ENCODE results near the gene C6orf47.
"Not testable (repeated sequence)": the region's sequence is repeated elsewhere in the genome, so short reads cannot be mapped to it uniquely, and the experiment has no call there.

Gene C6orf47

GRCh38 chr6:31660381-31661261 lies at the start of gene C6orf47:
Gene C6orf47 (minus strand): TSS chr6:31660778. CDS start chr6:31659947, 831 bp downstream.
- peak; percentile 92 for DNase-seq (ENCODE audit: low spot score)

DNA sequence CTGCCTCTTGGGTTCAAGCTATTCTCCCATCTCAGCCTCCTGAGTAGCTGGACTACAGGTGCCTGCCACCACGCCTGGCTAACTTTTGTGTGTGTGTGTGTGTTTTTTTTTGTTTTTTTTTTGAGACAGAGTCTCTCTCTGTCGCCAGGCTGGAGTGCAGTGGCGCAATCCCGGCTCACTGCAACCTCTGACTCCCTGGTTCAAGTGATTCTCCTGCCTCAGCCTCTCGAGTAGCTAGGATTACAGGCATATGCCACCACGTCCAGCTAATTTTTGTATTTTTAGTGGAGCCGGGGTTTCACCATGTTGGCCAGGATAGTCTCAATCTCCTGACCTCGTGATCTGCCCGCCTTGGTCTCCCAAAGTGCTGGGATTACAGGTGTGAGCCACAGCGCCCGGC lies 48.6 kb upstream of the C6orf47 start:
- not testable (repeated sequence) for DNase-seq (ENCODE audit: low spot score)

GRCh38 chr6:31708224-31708623 lies 47.6 kb upstream of the C6orf47 start:
- DNase-seq (ENCODE audit: low spot score) = no peak

DNA sequence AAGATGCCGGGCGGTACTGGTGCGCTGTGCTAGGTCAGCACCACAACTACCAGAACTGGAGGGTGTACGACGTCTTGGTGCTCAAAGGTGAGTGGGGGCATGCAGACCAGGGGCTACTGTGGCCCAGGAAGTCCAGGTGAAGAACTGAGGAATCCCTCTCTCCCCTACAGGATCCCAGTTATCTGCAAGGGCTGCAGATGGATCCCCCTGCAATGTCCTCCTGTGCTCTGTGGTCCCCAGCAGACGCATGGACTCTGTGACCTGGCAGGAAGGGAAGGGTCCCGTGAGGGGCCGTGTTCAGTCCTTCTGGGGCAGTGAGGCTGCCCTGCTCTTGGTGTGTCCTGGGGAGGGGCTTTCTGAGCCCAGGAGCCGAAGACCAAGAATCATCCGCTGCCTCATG lies 47.1 kb upstream of the C6orf47 start:
- DNase-seq (ENCODE audit: low spot score) = no peak

DNA sequence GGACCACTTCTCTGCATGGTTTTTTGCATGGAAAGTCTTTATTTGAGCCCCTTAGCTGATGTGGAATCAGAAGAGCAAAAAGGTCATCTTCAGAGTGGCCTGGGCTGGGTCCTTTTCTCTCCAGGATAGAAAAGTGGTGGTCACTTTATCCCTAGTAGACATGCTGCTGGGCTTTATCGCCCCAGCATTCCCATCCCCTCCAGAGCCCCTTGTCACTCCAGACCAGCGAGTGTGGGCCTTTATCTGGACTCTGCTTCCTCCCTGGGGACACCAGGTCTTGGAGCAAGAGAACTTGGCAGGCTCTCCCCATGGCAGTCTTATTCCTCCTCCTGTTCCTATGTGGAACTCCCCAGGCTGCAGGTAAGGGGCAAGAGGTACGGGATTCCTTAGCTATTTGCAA lies 46.0 kb upstream of the C6orf47 start, which contains the start of gene LY6G6F:
TSS of gene LY6G6F (plus strand) at position 268 of the 400 bp plus-strand sequence. CDS start at position 309, 41 bp downstream.
- no peak for DNase-seq (ENCODE audit: low spot score)

DNA sequence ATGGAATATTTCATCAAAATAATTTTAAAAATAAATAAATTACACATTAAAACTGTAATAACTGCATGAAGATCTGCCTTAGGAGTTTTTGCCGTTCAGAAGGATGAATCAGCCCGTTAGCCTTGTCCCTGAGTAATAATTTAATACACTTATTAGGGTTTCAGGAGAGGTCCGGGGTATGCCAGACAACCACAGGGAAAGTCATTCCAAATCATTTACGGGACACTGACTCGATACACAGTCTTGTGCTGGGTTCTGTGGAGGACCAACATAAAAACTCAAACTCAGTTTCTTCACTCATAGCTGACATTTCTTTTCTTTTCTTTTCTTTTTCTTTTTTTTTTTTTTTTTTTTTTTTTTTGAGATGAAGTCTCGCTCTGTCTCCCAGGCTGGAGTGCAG lies 45.4 kb upstream of the C6orf47 start:
- no peak for DNase-seq (ENCODE audit: low spot score)

DNA sequence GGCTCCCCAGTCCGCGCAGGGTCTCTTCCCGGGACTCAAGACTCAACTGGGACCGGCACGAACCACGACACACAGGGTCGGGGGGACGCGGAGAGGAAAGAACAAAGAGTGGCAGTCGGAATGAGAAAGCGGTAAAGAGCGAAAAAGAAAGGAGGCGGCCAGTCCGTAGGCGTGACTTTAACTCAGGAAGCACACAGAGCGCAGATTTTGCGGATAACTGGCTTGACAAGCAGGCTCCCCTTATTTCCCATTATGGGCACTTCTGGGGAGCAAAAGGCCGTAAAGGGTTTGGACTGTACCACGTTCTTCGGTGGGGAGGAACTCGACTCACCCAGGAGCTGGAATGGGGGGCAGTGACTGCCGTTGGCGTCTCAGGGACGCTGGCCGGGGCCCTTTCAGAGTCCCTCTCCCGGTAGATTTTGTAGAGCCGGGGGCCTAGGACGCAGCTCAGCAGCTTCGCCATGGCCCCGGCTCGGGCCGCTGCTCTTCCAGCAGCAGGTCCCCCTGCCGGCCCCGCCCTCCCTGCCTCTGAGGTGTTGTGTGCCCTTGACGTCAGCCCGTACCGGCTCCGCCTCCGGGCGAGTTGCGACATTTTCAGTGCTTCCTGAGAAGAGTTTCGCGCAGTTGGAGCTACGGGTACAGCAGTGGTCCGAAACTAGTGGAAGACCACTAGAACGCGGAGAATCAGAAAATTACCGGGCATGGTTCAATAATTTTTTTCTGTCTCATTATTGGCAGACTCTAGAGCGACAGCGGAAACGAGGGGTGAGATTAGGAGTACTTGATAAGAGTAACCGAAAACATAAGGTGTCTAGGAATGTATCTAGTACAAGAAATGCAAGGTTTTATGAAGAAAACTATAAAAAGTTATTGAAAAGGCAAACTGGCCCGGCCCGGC lies 42.5 kb upstream of the C6orf47 start, which contains the start of gene ABHD16A:
TSS of gene ABHD16A (minus strand) at position 506 of the 898 bp plus-strand sequence. CDS start at position 463, 43 bp downstream.
- peak; percentile 99 for DNase-seq (ENCODE audit: low spot score)

DNA sequence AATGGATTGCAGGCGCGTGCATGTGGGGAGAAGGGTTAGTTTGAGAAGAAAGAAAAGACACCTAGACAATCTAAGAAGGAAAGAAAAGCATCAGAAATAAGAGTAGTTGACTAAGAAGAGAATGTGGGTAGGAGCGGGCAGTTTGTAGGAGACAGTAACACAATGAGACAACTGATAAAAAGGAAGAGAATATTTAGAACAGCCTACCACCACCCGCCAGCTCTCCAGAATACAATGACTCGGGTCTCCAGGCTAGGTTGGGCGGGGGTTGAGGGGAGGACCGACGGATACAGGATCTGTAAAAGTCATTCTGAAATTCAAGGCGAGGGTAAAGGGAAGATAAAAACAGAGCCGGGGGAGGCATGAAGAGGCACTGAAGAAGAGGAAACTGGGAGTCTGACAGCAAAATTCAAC lies 41.8 kb upstream of the C6orf47 start:
- no peak for DNase-seq (ENCODE audit: low spot score)

GRCh38 chr6:31701666-31702404 lies 41.3 kb upstream of the C6orf47 start:
- peak; percentile 41 for DNase-seq (ENCODE audit: low spot score)

DNA sequence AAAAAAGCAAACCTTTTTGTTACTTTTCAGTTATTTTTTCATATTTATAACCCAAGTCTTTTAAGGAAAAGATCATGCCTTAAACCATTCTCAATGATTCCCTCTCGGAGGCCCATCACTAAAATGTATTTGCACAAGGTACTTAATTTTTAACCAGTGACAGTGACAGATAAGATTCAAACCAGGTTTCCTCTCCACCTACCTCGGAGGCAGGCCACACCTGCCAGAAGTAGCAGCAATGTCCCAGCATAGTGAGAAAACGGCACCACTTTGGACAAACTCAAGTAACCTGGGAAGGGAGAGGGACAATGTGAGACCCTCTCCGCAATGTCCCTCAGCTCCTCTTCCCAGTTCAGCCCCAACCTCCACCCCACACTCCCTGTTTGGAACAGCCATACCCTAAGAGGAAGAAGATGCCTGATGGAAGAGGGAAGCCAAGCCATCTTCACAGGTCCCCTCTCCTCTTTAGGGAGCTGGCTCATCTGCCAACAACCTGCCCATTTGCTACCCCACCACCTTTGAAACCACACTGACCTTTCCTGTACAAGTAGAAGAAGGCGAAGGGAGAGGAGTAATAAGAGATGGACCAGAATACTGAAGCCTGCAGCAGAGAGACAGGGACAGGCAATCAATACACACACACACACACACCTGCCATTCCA lies 40.3 kb upstream of the C6orf47 start:
- no peak for DNase-seq (ENCODE audit: low spot score)

GRCh38 chr6:31697555-31697954 lies 37.0 kb upstream of the C6orf47 start:
- no peak for DNase-seq (ENCODE audit: low spot score)

- DNase-seq (ENCODE audit: low spot score) = no peak
Observed at GRCh38 chr6:31693535-31693934, 33.0 kb upstream of the C6orf47 start.

DNA sequence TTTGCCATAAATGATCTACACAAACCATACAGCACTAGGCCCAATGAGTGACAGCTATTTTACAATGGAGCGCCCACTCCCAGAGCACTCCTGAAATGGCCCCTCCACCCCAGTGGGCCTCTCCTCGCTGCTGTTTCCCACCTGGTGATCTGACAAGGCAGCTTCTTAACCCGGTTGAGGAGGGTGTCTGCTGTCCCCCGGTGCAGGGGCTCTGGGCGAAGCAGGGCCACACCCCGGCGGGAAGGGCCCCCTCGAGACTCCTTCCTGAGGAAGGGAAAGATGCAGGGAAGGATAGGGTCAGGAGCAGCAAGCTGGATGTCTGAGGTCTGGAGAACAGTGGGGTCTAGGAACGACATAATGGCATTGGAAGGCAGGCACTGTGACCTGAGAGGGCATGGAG lies 32.3 kb upstream of the C6orf47 start:
- DNase-seq (ENCODE audit: low spot score) = no peak

DNA sequence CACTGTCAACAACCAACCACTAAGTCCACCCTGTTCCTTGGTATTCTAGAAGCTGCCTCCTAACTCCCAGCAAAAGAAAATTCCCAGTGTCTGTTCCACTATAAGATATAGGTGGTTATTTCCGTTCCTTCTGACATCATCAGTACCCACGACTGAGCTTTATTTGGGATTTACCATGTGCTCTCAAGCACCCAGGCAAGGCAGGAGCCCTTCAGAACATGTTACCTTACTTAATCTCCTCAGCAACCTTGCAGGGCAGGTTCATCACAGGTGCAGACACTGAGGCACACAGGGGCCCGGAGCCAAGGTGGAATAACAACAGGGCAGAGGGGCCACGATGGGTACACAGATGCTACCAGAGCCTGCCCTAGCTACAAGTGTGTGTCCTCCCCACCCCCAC lies 31.8 kb upstream of the C6orf47 start:
- no peak for DNase-seq (ENCODE audit: low spot score)

DNA sequence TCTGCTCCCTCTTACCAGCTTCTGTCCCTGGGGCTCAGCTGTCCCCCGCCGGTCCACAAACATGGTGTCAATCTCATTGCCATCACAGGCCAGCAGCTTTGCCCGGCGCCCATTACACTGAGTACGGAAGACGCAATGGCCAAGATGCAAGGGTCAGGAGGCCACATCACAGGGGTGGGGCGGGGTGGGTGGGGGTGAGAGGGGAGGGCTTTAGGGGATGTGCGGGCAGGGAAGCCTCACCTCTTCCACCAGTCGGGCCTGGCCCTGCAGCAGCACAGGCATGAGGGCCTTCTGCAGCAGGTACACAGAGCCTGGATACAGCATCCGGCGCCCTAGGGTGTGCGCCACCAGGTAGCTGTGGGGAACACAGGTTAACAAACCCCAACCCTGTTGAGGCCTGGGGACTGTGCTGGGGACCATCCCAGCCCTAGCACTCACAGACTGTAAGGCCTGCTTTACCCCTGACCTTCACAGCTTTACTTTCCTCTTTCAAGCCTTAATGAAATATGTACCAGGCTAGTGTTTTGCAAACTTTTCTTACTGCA lies 31.1 kb upstream of the C6orf47 start:
- no peak for DNase-seq (ENCODE audit: low spot score)

GRCh38 chr6:31691078-31691463 lies 30.5 kb upstream of the C6orf47 start:
- no peak for DNase-seq (ENCODE audit: low spot score)

DNA sequence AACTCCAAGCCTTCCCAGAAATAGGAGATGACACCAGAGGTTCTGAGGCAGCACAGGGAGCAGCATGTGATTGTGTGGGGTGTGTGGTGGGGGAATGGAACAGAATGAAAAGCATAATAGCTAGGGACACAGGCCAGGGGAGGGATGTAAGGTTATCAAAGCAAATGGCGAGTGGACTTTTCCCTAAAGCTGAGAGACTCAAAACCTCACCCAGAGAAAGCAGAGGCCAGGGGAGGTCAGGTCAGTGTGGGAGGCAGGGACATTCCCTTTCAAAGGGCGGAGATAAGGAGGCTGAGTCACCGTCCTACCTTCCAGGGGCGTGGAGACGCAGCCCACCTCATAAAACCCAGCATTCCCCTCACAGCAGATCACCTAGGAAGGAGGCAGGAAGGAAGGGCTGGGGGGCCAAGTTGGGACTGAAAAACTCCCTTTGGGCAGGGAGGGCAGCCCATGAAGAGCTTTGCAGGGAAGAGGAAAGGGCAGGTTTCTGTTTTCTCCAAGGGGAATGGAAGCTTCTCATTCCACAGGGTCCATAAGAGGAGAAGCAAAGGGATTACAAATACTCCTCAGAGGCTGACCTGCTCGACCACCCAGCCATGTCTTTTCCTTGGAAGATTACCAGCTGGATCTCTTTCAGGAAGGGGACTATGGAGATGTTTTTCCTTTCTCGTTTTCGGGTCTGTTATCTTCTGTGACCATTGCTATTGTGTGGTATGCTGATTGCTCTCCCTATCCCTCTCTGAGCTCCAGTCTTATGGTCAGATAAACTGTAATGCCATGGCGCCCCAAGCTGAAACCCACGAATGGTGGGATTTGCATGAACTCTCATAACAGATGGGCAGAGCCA lies 29.9 kb upstream of the C6orf47 start:
- DNase-seq (ENCODE audit: low spot score) = no peak

GRCh38 chr6:31689249-31690110 lies 28.9 kb upstream of the C6orf47 start:
- no peak for DNase-seq (ENCODE audit: low spot score)

Data from AG20443 (cell line).